ENCODE data around the gene PER3.

PER3 gene

GRCh38 chr1:7878027-7878426 lies 93.9 kb downstream of the PER3 start:
- DNase-seq: no peak

GRCh38 chr1:7879228-7879627 lies 95.1 kb downstream of the PER3 start:
- no peak for DNase-seq

- DNase-seq: no peak
Observed at GRCh38 chr1:7884757-7885156, 100.7 kb downstream of the PER3 start.

- DNase-seq: no peak
Observed at GRCh38 chr1:7885513-7886404, 101.7 kb downstream of the PER3 start.

GRCh38 chr1:7886405-7886745 lies 102.3 kb downstream of the PER3 start:
- DNase-seq: no peak

- DNase-seq: no peak
Observed at GRCh38 chr1:7888248-7889081, 104.4 kb downstream of the PER3 start.

GRCh38 chr1:7890853-7891252 lies 106.8 kb downstream of the PER3 start:
- no peak for DNase-seq

GRCh38 chr1:7891804-7892203 lies 107.7 kb downstream of the PER3 start:
- no peak for DNase-seq

GRCh38 chr1:7893529-7894180 lies 109.6 kb downstream of the PER3 start:
- no peak for DNase-seq
